K562 (cell line): ENCODE measurements around the gene IFNW1.

Experiments
- ATF3 ChIP-seq, 2 experiments: fragments of 450-650 bp in 1 of 2; sonication (generic) in 1 of 2; formaldehyde crosslinking in 1 of 2; IDR thresholded peaks in 1 of 2; conservative IDR thresholded peaks in 1 of 2; 2 replicates each; pipeline versions ENCODE4 v1.6.1 to v1.8.1; 2016 to 2023; ENCODE audit warnings: mild to moderate bottlenecking in 2 of 2, moderate library complexity in 2 of 2, inconsistent platforms in 1 of 2, missing genetic modification reagents in 1 of 2
- GATAD2B ChIP-seq: fragments of 450-650 bp; IDR thresholded peaks from 2 replicates; pipeline ENCODE4 v1.6.1; 2017; ENCODE audit warnings: mild to moderate bottlenecking, borderline replicate concordance
- REST ChIP-seq, 2 experiments: fragments of 450-650 bp; formaldehyde crosslinking in 1 of 2; IDR thresholded peaks; 2 replicates each; pipeline versions ENCODE4 v1.4.0 to v1.6.1; 2014 to 2020; ENCODE audit warnings: mild to moderate bottlenecking in 2 of 2, borderline replicate concordance in 1 of 2, low read depth in 1 of 2
- RFX5 ChIP-seq: IDR thresholded peaks from 2 replicates; pipeline ENCODE4 v1.6.1; 2011; ENCODE audit warnings: low read depth, mild to moderate bottlenecking, improper control_type of control experiment, low read length
- TAF1 ChIP-seq: IDR thresholded peaks from 2 replicates; pipeline ENCODE4 v1.6.1; 2011; ENCODE audit warnings: mild to moderate bottlenecking, low read length, moderate library complexity; ENCODE audit not compliant: insufficient read depth, control insufficient read depth, severe bottlenecking; ENCODE audit errors: extremely low read depth
- TCF7 ChIP-seq: sonication (generic); IDR thresholded peaks from 2 replicates; pipeline ENCODE4 v1.6.1; 2016; ENCODE audit warnings: antibody characterized with exemption, borderline replicate concordance

- TF ChIP-seq ATF3 (IDR thresholded peaks at IDR 0.05) (no peak), ATF3 (CRISPR knock-in tag; conservative IDR thresholded peaks at IDR 0.05) (no peak), RFX5 (no peak), TCF7 (no peak), TAF1 (no peak), REST (IDR thresholded peaks at IDR 0.05; ENCODE audit: borderline replicate concordance) (no peak), REST (CRISPR knock-in tag; IDR thresholded peaks at IDR 0.05; ENCODE audit: low read depth) (no peak), GATAD2B (no peak)
Measured at GRCh38 chr9:21119093-21119770, 22.4 kb downstream of the IFNW1 start.
